Measurements from ENCODE around the gene RPL41.

GRCh38 chr12:56086608-56087007 lies 29.8 kb upstream of the RPL41 start:
- TF ChIP-seq GTF2F1 (IDR thresholded peaks at IDR 0.05; ENCODE audit: low read depth, low read length): no peak
- TF ChIP-seq RFX5 (IDR thresholded peaks at IDR 0.05; ENCODE audit: low read depth, low read length): no peak
- no peak for TF ChIP-seq EWSR1 (IDR thresholded peaks at IDR 0.05; ENCODE audit: borderline replicate concordance, low read depth, partially characterized antibody)
- TF ChIP-seq KAT8 (IDR thresholded peaks at IDR 0.05; ENCODE audit: low read depth): no peak
- TF ChIP-seq POLR2A (conservative IDR thresholded peaks at IDR 0.05): no peak
- no peak for TF ChIP-seq E2F8 (IDR thresholded peaks at IDR 0.05; ENCODE audit: low read depth, partially characterized antibody)
- TF ChIP-seq NFE2L1 (tag; IDR thresholded peaks at IDR 0.05; ENCODE audit: borderline replicate concordance, low read depth): no peak
- TF ChIP-seq EZH2 (IDR thresholded peaks at IDR 0.05; ENCODE audit: borderline replicate concordance, low read depth, low read length): no peak
- TF ChIP-seq ETV6 (IDR thresholded peaks at IDR 0.05; ENCODE audit: borderline replicate concordance in 1 of 2, low read depth in 2 of 2, low read length in 1 of 2): no peak
- no peak for TF ChIP-seq ETV6 (CRISPR knock-in tag; IDR thresholded peaks at IDR 0.05; ENCODE audit: borderline replicate concordance)
- TF ChIP-seq PRDM10 (IDR thresholded peaks at IDR 0.05; ENCODE audit: partially characterized antibody): no peak
- no peak for TF ChIP-seq BHLHE40 (IDR thresholded peaks at IDR 0.05; ENCODE audit: low read length)
- no peak for TF ChIP-seq CHD1 (IDR thresholded peaks at IDR 0.05; ENCODE audit: low read length)

All from K562 (cell line).